Activated T-cell treated with anti-CD3 and anti-CD28 coated beads, Interleukin-2, amount 50 U/mL, for 4 hours (primary cell): ENCODE measurements around the gene SLC4A3. TPM values are rescaled to one million over a fixed set of nuclear protein-coding genes. Genes with fewer than 3 reads are reported as not detected.
"Not testable (repeated sequence)": the region's sequence is repeated elsewhere in the genome, so short reads cannot be mapped to it uniquely, and the experiment has no call there.

Experiments used
- ATAC-seq, 2 donors: fragments of 200-7000 bp; cut with Tn5 transposase; one replicate each; pipeline ENCODE4 v1.10.0; 2021
- DNase-seq: peaks from one replicate; pipeline ENCODE4 v3.0.0-alpha.2; 2020
- H3K27me3 Mint-ChIP-seq: one replicate; pipeline ENCODE4 v1.8.0; 2021; ENCODE audit warnings: low read depth, mixed read lengths
- H3K36me3 Mint-ChIP-seq: one replicate; pipeline ENCODE4 v1.8.0; 2022; ENCODE audit warnings: mixed read lengths; ENCODE audit not compliant: insufficient read depth
- H3K4me1 Mint-ChIP-seq: one replicate; pipeline ENCODE4 v1.8.0; 2021; ENCODE audit warnings: low read depth, mixed read lengths
- H3K4me3 Mint-ChIP-seq: one replicate; pipeline ENCODE4 v1.8.0; 2021; ENCODE audit warnings: mild to moderate bottlenecking, moderate library complexity, mixed read lengths
- H3K9me3 Mint-ChIP-seq: one replicate; pipeline ENCODE4 v1.8.0; 2021; ENCODE audit warnings: mixed read lengths
- total RNA-seq, 3 donors: library from RNA; stranded (reverse); gene quantifications; one replicate each; pipeline ENCODE4 v1.2.1, GENCODE V29; 2021

Gene SLC4A3
- total RNA-seq, 3 donors from 2014 or later: 0.05 to 0.15 TPM; not detected in 1

DNA sequence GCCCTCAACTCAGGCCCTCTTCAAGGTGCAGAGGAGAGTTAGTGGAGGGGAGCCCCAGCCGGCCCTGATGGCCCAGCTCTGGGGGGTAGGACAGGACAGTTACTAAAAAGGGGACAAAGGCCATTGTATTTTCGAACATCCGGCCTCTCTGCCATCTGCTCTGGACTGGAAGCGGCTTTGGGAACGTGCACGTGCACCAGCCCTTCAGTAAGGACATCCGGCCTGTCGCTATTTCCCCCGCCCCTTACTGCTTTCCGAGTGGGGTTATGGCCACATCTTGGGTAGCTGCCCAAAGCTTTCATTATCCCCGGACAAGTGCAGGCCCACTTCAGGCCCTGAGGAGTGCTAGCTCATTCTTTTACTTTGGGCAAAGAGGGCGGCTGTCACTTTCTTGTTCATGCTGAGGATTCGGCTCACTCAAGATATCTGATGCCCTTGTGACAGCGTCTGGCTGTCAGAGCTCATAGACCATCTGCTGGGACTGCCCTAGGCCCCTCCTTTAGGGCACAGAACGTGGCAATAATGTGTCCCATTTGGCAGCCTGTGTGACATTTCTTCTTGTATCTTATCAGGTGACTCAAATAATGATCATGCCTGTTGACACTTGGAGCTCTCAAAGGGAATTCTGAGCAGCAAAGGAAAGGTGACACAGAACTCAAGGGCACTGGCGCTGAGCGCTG, 17.5 kb downstream of the SLC4A3 start:
- peaks cover 8% of the 10 kb centered on the region for H3K4me1 Mint-ChIP-seq
- no peaks in the 10 kb centered on the region for H3K36me3 Mint-ChIP-seq
- no peak overlapping the region for H3K4me3 Mint-ChIP-seq
- H3K27me3 Mint-ChIP-seq: peaks cover 36% of the 10 kb centered on the region
- no peaks in the 10 kb centered on the region for H3K9me3 Mint-ChIP-seq
- DNase-seq: no peak
- no peak for ATAC-seq

DNA sequence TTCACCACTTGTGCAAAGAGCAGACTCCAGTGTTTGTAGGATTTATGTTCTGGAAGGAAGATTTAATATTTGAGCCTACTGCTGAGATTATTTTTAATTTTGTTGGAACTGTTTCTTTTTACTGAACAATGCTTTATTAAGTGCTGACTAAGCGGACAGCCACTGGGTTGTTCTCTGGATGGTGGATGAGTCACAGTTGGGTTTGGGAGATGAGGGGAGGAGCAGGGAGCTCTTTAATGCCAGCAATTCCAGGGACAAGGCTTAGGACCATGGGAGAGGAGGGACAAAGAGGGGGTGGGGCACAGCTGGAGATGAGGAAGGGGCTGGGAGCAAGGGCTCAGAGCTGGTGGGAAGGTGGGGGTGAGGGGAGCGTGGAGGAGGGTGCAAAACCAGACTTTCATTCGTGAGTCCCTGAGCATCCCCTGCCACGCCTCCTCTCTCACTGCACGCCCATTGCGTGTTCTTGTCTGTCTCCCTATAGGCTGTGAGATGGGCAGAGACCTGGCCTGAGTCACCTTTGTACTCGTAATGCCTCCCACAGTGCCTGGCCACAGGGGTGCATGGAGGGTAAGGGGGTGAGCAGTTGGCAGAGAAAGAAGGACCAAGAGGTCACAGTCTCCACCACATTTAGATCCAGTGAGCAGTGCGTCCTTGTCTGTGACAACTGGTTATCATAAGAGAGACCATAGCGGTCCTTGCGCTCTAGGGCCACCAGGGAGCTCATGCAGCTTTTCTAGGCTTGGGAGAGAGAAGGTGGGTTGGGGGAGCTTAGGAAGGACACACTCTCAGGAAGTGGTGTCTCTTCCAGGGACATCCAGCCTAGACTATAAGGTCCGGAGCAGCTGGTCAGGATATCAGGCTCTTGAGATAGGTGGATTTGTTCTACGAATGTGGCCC, 18.4 kb downstream of the SLC4A3 start:
- H3K36me3 Mint-ChIP-seq: no peaks in the 10 kb centered on the region
- ATAC-seq (no peak), DNase-seq (no peak)
- peaks cover 41% of the 10 kb centered on the region for H3K27me3 Mint-ChIP-seq
- H3K4me1 Mint-ChIP-seq: peaks cover 8% of the 10 kb centered on the region
- no peak overlapping the region for H3K4me3 Mint-ChIP-seq
- H3K9me3 Mint-ChIP-seq: no peaks in the 10 kb centered on the region

DNA sequence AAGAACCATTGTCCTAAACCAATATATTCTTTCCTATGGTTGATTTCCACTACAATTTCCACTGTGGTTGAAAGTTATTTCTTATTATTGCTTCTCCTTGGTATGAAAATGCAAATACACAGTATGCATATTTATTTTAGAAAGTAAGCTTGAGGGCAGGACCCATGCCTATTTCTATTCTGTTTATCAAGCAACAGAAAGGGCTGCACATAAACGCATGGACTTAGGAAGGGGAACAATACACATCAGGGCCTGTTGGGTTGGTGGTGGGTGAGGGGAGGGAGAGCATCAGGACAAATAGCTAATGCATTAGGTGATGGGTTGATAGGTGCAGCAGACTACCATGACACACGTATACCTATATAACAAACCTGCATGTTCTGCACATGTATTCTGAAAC, 20.7 kb downstream of the SLC4A3 start:
- Mint-ChIP-seq H3K9me3 (no peaks in the 10 kb centered on the region), H3K4me1 (no peaks in the 10 kb centered on the region), H3K4me3 (no peak overlapping the region), H3K27me3 (peaks cover 52% of the 10 kb centered on the region), H3K36me3 (no peaks in the 10 kb centered on the region)
- DNase-seq (no peak), ATAC-seq (no peak)

DNA sequence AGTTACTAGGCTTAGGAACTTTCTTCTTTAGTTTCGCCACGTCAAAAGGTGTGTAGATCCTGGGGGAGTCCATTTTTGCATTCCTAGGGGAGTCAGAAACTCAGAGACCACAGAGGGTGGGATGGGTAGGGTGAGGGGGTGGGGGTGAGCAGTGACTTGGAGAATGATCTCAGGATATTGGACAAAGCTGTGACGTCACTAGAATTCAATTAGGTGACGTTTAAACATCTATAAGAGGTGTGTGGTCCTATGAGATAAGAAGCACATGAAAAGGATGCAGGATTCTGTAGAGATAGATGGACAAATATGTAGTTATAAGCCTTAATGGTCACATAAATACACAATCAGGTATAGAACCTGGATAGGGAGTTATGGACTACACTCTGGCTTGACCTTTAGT, 21.5 kb downstream of the SLC4A3 start:
- DNase-seq (no peak), ATAC-seq (no peak)
- H3K27me3 Mint-ChIP-seq: peaks cover 58% of the 10 kb centered on the region
- no peaks in the 10 kb centered on the region for H3K9me3 Mint-ChIP-seq
- H3K4me3 Mint-ChIP-seq: no peak overlapping the region
- H3K4me1 Mint-ChIP-seq: no peaks in the 10 kb centered on the region
- no peaks in the 10 kb centered on the region for H3K36me3 Mint-ChIP-seq

DNA sequence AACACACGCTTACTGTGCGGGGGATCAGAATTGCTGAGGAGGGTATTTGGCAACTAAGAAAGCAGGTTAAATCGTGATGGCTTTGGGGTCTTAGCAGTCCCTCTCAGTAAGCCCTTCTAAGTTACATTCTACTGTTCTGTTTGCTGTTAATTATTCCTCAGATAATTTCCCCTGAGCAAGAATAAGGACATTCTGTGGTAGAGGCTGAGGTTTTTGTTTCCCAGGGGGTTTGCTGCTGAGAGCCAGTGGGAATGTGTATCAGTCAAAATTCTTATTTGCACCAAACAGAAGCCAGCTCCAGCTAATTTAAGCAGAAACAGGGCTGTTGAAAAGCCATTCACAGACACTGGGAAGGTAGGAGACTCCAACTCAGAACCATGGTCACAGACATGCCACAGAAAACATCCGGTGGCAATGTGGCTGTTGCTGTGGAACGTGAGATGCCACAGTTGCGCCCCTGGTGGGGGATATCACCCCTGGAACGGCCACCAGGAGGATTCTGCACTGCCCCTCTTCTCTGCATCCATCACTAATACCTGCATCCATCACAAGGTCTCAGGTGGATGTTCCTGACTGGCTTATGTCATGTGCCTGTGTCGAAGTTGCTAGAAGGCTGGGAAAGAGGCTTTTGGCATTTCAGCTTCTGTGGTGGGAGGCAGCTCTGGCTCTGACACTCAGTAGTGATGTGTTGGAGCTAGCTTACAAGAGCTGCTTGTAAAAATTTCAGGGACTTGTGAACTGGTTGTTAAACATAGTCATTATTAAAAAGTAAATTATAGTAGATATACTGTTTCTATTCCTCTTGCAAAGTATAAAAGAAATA, 23.2 kb downstream of the SLC4A3 start:
- Mint-ChIP-seq H3K27me3 (peaks cover 61% of the 10 kb centered on the region), H3K9me3 (no peaks in the 10 kb centered on the region), H3K4me1 (no peaks in the 10 kb centered on the region), H3K36me3 (no peaks in the 10 kb centered on the region), H3K4me3 (no peak overlapping the region)
- no peak for DNase-seq
- ATAC-seq: no peak

DNA sequence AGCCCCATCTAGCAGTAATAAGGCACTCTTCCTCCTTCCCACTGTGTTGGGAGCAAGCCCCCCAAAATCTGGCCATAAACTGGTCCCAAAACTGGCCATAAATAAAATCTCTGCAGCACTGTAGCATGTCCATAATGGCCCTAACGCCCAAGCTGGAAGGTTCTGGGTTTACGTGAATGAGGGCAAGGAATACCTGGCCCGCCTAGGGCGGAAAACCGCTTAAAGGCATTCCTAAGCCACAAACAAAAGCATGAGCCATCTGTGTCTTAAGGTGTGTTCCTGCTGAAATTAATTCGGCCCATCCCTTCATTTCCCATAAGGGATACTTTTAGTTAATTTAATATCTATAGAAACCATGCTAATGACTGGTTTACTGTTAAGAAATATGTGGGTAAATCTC, 24.2 kb downstream of the SLC4A3 start:
- H3K4me1 Mint-ChIP-seq, ATAC-seq, DNase-seq, H3K9me3 Mint-ChIP-seq, H3K4me3 Mint-ChIP-seq, H3K36me3 Mint-ChIP-seq: not testable (repeated sequence)
- peaks cover 58% of the 10 kb centered on the region for H3K27me3 Mint-ChIP-seq

DNA sequence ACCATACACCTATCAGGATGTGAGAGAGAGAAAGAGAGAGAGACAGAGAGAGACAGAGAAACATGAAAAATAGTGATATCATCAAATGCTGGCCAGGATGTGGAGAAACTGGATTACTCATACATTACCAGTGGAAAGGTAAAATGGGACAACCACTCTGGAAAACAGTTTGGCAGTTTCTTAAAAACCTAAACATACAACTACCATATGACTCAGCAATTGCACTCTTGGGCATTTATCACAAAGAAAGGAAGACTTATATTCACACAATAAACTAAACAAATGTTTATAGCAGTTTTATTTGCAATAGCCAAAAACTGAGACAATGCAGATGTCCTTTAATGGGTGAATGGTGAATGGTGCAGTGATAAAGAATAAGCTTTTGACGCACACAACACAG, 29.1 kb downstream of the SLC4A3 start:
- peaks cover 3% of the 10 kb centered on the region for H3K9me3 Mint-ChIP-seq
- ATAC-seq: no peak

DNA sequence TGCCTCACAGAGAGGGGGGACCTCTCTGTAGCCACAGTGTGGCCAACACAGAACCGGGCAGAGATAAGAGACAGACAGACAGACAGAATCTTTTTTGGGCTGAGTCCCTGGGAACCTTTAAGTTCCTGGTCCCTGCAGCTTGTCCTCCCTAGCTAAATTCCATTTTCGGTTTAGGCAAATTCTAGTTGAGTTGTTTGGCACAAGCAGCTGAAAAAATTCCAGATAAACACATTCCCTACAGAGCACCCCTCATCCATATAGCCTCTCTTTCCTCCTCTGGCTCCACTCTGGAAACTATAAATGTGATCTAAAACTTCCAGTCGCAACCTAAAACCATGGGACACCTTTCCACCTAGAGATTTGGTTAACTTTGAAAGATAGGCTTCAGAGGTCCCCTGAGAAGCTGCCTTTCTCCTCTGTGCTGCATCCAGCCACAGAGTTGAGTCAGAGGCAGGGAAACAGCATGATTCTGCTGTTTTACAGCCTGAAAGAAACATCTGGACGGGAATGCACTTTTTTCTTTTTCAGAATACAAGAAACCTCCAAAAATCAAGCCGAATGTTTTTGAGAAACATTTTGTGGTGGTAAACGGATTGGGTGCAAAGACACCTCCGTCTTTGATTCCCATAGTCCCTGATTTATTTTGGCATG, 30.9 kb downstream of the SLC4A3 start:
- ATAC-seq (no peak), DNase-seq (no peak)
- peaks cover 3% of the 10 kb centered on the region for H3K9me3 Mint-ChIP-seq
- H3K36me3 Mint-ChIP-seq: no peaks in the 10 kb centered on the region
- no peak overlapping the region for H3K4me3 Mint-ChIP-seq
- H3K27me3 Mint-ChIP-seq: peaks cover 16% of the 10 kb centered on the region
- H3K4me1 Mint-ChIP-seq: no peaks in the 10 kb centered on the region

More for the DNA sequence above, 29.1 kb downstream of the SLC4A3 start:
- H3K4me1 Mint-ChIP-seq: no peaks in the 10 kb centered on the region
- no peak for DNase-seq
- no peaks in the 10 kb centered on the region for H3K36me3 Mint-ChIP-seq
- peaks cover 30% of the 10 kb centered on the region for H3K27me3 Mint-ChIP-seq
- no peak overlapping the region for H3K4me3 Mint-ChIP-seq

DNA sequence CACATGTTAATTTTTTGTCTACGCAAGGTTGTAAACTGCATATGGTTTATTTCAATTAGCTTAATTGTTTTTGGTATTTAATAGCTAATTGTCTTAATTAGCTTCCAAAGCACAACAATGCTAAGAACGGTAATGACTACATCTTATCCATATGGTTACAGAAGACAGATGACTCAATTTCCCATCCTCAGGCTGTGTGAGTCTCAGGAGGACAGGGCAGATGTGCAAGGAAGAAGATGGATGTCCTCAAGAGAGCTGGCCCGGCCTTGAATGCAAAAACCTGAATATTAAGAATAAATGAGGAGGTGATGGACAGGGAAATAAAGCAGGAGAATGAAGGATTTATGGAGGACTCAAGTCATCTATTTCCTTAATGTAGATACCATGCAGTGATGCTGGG, 31.4 kb downstream of the SLC4A3 start:
- ATAC-seq (no peak), DNase-seq (no peak)
- H3K27me3 Mint-ChIP-seq: peaks cover 16% of the 10 kb centered on the region
- no peak overlapping the region for H3K4me3 Mint-ChIP-seq
- H3K9me3 Mint-ChIP-seq: peaks cover 3% of the 10 kb centered on the region
- H3K36me3 Mint-ChIP-seq: no peaks in the 10 kb centered on the region
- H3K4me1 Mint-ChIP-seq: no peaks in the 10 kb centered on the region

DNA sequence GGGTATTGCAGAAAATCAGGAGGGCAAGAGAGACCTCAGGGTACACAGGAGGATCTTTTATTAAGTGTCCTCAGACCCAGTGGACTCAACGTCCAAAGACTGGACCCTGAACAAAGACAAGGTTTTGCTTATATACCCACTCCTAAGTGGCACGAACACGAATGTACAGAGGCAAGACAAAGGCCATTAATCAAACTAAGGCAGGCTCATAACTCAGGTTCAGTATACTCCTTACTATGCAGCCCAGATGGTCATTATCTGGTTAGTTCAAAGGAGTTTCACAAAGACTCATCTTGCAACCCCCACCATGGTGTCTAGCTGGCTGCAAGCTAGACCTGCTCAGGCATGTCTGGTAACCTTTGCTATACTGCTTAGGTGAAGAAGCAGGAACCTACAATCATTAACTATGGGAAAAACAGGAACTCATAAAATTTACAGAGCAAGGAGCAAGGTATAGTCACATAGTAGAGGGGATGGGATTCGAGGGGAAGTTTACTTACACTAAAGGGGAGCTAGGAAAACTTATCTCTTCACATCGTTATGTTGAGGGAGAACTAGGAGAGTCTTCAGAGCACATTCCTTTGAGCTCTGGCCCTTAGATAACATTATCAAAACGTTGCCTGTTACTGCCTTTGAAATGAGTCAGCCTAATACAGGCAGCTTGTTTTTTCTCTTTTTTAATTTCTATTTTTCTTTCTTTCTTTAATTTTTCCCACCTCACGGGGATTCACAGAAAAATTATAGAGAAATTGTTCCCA, 33.9 kb downstream of the SLC4A3 start:
- no peaks in the 10 kb centered on the region for H3K4me1 Mint-ChIP-seq
- H3K9me3 Mint-ChIP-seq: peaks cover 3% of the 10 kb centered on the region
- no peak overlapping the region for H3K4me3 Mint-ChIP-seq
- ATAC-seq: no peak
- H3K36me3 Mint-ChIP-seq: no peaks in the 10 kb centered on the region
- no peak for DNase-seq
- H3K27me3 Mint-ChIP-seq: peaks cover 17% of the 10 kb centered on the region

DNA sequence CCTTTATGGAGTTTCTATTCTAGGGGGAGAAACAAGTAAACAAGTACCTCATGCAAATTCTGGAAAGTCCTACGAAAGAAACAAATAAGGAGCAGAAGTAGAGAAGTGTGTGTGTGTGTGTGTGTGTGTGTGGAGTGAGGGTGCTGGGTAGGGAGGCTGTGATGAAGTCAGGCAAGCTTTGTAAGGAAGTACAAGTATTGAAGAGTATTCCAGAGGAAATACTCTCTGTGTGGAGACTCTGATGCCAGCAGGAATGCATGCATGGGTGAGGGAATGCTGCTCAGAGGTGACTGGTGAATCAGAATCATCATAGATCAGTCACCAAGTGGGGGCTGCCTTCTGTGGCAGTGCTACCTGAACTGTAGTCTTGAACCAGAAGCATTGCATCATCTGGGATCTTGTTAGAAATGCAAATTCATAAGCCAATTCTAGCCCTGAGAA, 34.5 kb downstream of the SLC4A3 start:
- DNase-seq: no peak
- Mint-ChIP-seq H3K9me3 (peaks cover 3% of the 10 kb centered on the region), H3K27me3 (peaks cover 17% of the 10 kb centered on the region), H3K4me1 (no peaks in the 10 kb centered on the region), H3K36me3 (no peaks in the 10 kb centered on the region), H3K4me3 (no peak overlapping the region)
- no peak for ATAC-seq

DNA sequence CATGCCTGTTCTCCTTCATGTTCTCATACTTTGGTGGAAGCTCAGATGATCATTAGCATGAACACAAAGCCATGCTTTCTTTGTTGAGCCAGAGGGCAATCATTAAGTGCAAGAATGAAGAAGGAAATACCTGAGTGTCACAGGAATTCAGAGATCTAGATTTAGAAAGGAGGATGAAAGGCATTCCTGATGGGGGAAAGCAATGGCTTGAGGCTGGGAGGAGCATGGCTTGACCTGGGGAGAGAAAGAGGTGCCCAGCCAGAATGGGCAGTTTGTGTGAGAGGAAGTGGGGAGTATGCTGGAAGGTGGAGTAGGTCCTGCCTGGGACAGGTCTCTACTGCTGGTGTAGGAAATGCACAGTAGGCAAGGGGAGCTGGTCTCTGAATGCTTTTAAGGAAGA, 35.1 kb downstream of the SLC4A3 start:
- H3K4me1 Mint-ChIP-seq: no peaks in the 10 kb centered on the region
- no peaks in the 10 kb centered on the region for H3K36me3 Mint-ChIP-seq
- H3K27me3 Mint-ChIP-seq: peaks cover 15% of the 10 kb centered on the region
- no peak overlapping the region for H3K4me3 Mint-ChIP-seq
- peaks cover 3% of the 10 kb centered on the region for H3K9me3 Mint-ChIP-seq
- no peak for DNase-seq
- no peak for ATAC-seq

DNA sequence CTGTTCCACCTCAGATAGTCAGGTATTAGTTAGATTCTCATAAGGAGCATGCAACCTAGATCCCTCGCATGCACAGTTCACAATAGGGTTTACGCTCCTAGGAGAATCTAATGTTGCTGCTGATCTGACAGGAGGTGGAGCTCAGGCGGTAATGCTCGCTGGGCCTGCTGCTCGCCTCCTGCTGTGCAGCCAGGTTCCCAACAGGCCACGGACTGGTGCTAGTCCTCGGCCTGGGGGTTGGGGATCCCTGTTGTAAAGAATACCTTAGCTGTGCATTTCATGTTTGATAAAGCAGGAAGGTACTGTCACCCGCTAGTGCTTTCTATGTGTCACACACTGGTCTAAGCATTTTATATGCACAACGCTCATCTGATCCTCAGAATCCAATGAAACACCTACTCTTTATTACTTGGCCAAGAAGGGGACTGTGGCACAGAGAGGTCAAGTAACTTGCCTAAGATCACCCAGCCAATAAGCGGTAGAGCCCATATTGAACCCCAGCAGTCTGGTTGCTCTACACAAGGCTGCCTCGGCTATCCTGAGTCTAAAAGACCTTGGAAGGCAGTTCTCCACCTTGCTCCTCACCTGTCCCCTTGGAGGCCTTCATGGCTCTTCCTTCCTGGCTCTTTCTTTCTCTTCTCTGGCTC, 35.8 kb downstream of the SLC4A3 start:
- peaks cover 12% of the 10 kb centered on the region for H3K27me3 Mint-ChIP-seq
- no peaks in the 10 kb centered on the region for H3K4me1 Mint-ChIP-seq
- ATAC-seq: no peak
- no peak overlapping the region for H3K4me3 Mint-ChIP-seq
- H3K9me3 Mint-ChIP-seq: peaks cover 3% of the 10 kb centered on the region
- DNase-seq: no peak
- H3K36me3 Mint-ChIP-seq: no peaks in the 10 kb centered on the region
